Tibial nerve (tissue), 4 donors: Measurements from ENCODE around the gene DNAJA3. TPM values are rescaled to one million over a fixed set of nuclear protein-coding genes. Genes with fewer than 3 reads are reported as not detected.

Experiments used
- DNase-seq, 2 donors: peaks; one replicate each; pipeline ENCODE4 v3.0.0-alpha.2; 2019; ENCODE audit warnings: low spot score in 2 of 2
- H3K27ac ChIP-seq, 4 donors: fragments of 200-600 bp; sonication (generic) in 3 of 4; one replicate each; pipeline ENCODE4 v1.5.1; 2017 to 2019; ENCODE audit warnings: mild to moderate bottlenecking in 1 of 4
- H3K27me3 ChIP-seq, 2 donors: fragments of 200-600 bp; sonication (generic) in 1 of 2; one replicate each; pipeline versions ENCODE4 v1.5.1 to v1.6.0; 2017 to 2019
- H3K36me3 ChIP-seq, 3 donors: fragments of 200-600 bp; sonication (generic); one replicate each; pipeline ENCODE4 v1.5.1; 2018 to 2019
- H3K4me1 ChIP-seq, 4 donors: fragments of 200-600 bp; sonication (generic) in 3 of 4; one replicate each; pipeline ENCODE4 v1.5.1; 2017 to 2019
- H3K4me3 ChIP-seq, 4 donors: fragments of 200-600 bp; sonication (generic) in 3 of 4; one replicate each; pipeline ENCODE4 v1.5.1; 2017 to 2019; ENCODE audit warnings: mild to moderate bottlenecking in 1 of 4, moderate library complexity in 1 of 4
- H3K9me3 ChIP-seq, 4 donors: fragments of 200-600 bp; sonication (generic) in 3 of 4; one replicate each; pipeline ENCODE4 v1.5.1; 2017 to 2019
- EP300 ChIP-seq, 2 donors: sonication (generic); formaldehyde crosslinking; IDR thresholded peaks; one replicate each; pipeline ENCODE4 v1.6.1; 2017; ENCODE audit warnings: antibody characterized with exemption in 2 of 2, mild to moderate bottlenecking in 1 of 2
- POLR2A ChIP-seq, 2 donors: fragments of 450-650 bp; IDR thresholded peaks; one replicate each; pipeline ENCODE4 v1.6.1; 2017; ENCODE audit warnings: antibody characterized with exemption in 2 of 2, mild to moderate bottlenecking in 2 of 2, moderate library complexity in 2 of 2
- WGBS, 2 donors: methylation state at CpG; one replicate each; pipeline ENCODE4 v1.1.5; 2018; 5-methylcytosine and 5-hydroxymethylcytosine counted together
- total RNA-seq, 4 donors: library from RNA; depleted of rRNA; stranded (reverse); fragments of >200 nt; gene quantifications; one replicate each; pipeline ENCODE4 v1.1.0, GENCODE V29; 2016
- TF ChIP-seq, protein P1 (sequence below), 5 experiments: fragments of 200-600 bp in 3 of 5; fragments of 450-650 bp in 2 of 5; sonication (generic) in 3 of 5; IDR thresholded peaks; one replicate each; pipeline ENCODE4 v1.5.1; 2016 to 2019; ENCODE audit warnings: antibody characterized with exemption in 5 of 5, mild to moderate bottlenecking in 3 of 5, moderate library complexity in 2 of 5

DNAJA3 gene
- total RNA-seq, 4 donors from 2014 or later = 37.6 to 53.0 (median 49.2) TPM

DNA sequence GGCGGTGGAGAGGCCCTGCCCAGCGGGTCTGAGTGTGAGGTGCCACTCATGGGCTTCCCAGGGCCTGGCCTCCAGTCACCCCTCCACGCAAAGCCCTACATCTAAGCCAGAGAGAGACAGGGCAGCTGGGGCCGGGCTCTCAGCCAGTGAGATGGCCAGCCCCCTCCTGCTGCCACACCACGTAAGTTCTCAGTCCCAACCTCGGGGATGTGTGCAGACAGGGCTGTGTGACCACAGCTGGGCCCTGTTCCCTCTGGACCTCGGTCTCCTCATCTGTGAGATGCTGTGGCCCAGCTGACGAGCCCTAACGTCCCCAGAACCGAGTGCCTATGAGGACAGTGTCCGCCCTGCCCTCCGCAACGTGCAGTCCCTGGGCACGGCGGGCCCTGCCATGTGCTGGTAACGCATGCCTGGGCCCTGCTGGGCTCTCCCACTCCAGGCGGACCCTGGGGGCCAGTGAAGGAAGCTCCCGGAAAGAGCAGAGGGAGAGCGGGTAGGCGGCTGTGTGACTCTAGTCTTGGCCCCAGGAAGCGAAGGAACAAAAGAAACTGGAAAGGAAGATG lies 42.8 kb upstream of the DNAJA3 start:
- H3K36me3 ChIP-seq = peaks cover 0 to 77% (median 0%) of the 10 kb centered on the region in 3 donors
- WGBS, 2 donors = 71 to 77% methylated on average over 19 of the region's 21 CpGs
- peaks cover 0 to 97% (median 39%) of the 10 kb centered on the region in 4 donors for H3K4me1 ChIP-seq
- no peaks in the 10 kb centered on the region for H3K9me3 ChIP-seq
- no peaks in the 10 kb centered on the region for H3K27me3 ChIP-seq
- H3K4me3 ChIP-seq = no peak overlapping the region
- DNase-seq = no peak
- peak overlapping the region in 2 of 4 donors; percentile 71 to 85 for H3K27ac ChIP-seq
- TF ChIP-seq, protein P1, sequence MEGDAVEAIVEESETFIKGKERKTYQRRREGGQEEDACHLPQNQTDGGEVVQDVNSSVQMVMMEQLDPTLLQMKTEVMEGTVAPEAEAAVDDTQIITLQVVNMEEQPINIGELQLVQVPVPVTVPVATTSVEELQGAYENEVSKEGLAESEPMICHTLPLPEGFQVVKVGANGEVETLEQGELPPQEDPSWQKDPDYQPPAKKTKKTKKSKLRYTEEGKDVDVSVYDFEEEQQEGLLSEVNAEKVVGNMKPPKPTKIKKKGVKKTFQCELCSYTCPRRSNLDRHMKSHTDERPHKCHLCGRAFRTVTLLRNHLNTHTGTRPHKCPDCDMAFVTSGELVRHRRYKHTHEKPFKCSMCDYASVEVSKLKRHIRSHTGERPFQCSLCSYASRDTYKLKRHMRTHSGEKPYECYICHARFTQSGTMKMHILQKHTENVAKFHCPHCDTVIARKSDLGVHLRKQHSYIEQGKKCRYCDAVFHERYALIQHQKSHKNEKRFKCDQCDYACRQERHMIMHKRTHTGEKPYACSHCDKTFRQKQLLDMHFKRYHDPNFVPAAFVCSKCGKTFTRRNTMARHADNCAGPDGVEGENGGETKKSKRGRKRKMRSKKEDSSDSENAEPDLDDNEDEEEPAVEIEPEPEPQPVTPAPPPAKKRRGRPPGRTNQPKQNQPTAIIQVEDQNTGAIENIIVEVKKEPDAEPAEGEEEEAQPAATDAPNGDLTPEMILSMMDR (IDR thresholded peaks at IDR 0.05) = no peak
- TF ChIP-seq POLR2A (IDR thresholded peaks at IDR 0.05) (no peak), EP300 (IDR thresholded peaks at IDR 0.05) (peak in 1 of 2 donors; percentile 33)

GRCh38 chr16:4383591-4384444 lies 41.9 kb upstream of the DNAJA3 start:
- Histone ChIP-seq H3K27ac (peak overlapping the region; percentile 42 to 85 (median 63)), H3K9me3 (no peaks in the 10 kb centered on the region), H3K4me1 (peaks cover 0 to 97% (median 36%) of the 10 kb centered on the region in 4 donors), H3K27me3 (no peaks in the 10 kb centered on the region), H3K36me3 (peaks cover 0 to 85% (median 0%) of the 10 kb centered on the region in 3 donors), H3K4me3 (no peak overlapping the region)
- TF ChIP-seq EP300 (IDR thresholded peaks at IDR 0.05) (no peak), POLR2A (IDR thresholded peaks at IDR 0.05) (no peak)
- TF ChIP-seq, protein P1 (IDR thresholded peaks at IDR 0.05) = no peak
- no peak for DNase-seq
- WGBS, 2 donors = 74 to 77% methylated on average over 12 of the region's 12 CpGs

- DNase-seq = peak in 1 of 2 donors; percentile 69
- Histone ChIP-seq H3K4me1 (peaks cover 0 to 97% (median 34%) of the 10 kb centered on the region in 4 donors), H3K9me3 (no peaks in the 10 kb centered on the region), H3K27me3 (no peaks in the 10 kb centered on the region), H3K4me3 (no peak overlapping the region), H3K27ac (peak overlapping the region; percentile 55 to 85 (median 72)), H3K36me3 (peaks cover 0 to 92% (median 0%) of the 10 kb centered on the region in 3 donors)
- 37 to 38% methylated on average over 4 to 19 of the region's 20 CpGs for WGBS, 2 donors
- TF ChIP-seq POLR2A (IDR thresholded peaks at IDR 0.05) (no peak), EP300 (IDR thresholded peaks at IDR 0.05) (no peak)
- TF ChIP-seq, protein P1 (IDR thresholded peaks at IDR 0.05) = no peak
Observed at GRCh38 chr16:4384509-4384942, 41.1 kb upstream of the DNAJA3 start.

DNA sequence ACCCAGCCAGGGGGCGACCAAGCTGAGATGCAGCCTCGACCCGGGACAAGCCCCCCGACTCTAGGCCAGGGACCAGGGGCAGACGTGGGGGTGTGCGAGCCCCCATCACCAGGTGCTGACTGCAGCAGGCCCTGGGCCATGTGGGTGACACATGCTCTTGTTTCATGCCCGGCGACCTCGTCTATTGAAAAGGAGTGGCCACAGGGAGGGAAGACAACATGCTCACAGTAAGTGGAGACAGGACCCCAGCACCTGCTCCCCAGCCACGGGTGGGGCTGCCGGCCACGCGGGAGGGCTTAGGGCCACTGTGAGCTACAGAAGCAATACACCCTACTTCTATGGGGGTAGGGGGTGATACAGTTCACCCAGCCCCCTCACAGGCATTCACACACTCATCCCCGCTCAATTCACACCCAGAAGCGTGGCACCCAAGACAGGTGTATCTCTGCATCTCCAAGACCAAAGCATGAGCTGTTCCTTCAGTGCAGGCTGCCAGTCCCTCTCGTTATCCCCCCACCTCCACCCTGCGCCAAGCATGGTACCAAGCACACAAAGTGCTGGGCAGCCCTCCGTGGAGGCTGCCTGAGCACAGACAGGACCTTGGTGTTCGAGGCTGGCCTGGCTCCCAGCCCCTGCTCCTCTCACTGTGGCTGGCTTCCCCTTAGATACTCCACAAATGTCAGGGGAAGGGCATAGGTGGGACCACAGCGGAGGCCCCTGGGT lies 40.4 kb upstream of the DNAJA3 start:
- WGBS, 2 donors = 70 to 71% methylated on average over 15 to 18 of the region's 20 CpGs
- Histone ChIP-seq H3K36me3 (peaks cover 0 to 95% (median 0%) of the 10 kb centered on the region in 3 donors), H3K4me1 (peaks cover 0 to 97% (median 33%) of the 10 kb centered on the region in 4 donors), H3K27me3 (no peaks in the 10 kb centered on the region), H3K9me3 (no peaks in the 10 kb centered on the region), H3K27ac (peak overlapping the region; percentile 55 to 85 (median 72)), H3K4me3 (no peak overlapping the region)
- TF ChIP-seq EP300 (IDR thresholded peaks at IDR 0.05) = no peak
- TF ChIP-seq, protein P1 (IDR thresholded peaks at IDR 0.05) = no peak
- DNase-seq = no peak
